ENCODE data around the gene CACNA2D3.
"Not testable (repeated sequence)": the region's sequence is repeated elsewhere in the genome, so short reads cannot be mapped to it uniquely, and the experiment has no call there.

CACNA2D3 gene

DNA sequence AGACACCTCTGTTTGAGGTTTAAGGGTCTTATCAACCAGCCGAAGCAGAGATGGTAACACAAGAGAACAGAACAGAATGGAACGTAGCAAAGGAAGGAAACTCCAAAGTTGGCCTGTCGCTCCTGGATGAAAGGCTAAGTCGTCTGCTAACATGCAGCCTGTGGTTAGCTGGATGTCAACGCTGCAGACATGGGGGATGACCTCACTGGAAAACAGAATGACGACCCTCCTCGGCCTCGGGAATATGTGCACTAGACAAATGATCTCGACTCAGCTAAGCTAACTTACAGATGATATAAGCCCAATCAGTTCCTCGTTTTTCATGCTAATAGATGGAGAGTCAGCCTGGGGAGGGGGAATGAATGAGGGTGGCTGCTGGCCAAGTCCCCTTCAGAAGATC, 983.3 kb downstream of the CACNA2D3 start:
- Histone ChIP-seq H3K4me3 (ENCODE audit: insufficient read depth, low read length, poor library complexity, severe bottlenecking) (no peak overlapping the region), H4K20me1 (ENCODE audit: low read depth, low read length) (no peaks in the 10 kb centered on the region), H3K79me2 (ENCODE audit: insufficient read depth, low read length) (no peaks in the 10 kb centered on the region), H3K27me3 (ENCODE audit: low read length) (no peaks in the 10 kb centered on the region), H3F3A (ENCODE audit: insufficient read depth) (no peaks in the 10 kb centered on the region), H3K27ac (ENCODE audit: low read depth, low read length) (no peak overlapping the region), H3K36me3 (ENCODE audit: low read length) (no peaks in the 10 kb centered on the region), H3K9me3 (ENCODE audit: insufficient read depth, low read length) (no peaks in the 10 kb centered on the region), H3K4me2 (ENCODE audit: low read depth, low read length, poor library complexity, severe bottlenecking) (no peak overlapping the region), H3K9ac (ENCODE audit: low read length) (no peak overlapping the region), H2AFZ (ENCODE audit: low read depth, low read length, severe bottlenecking) (no peak overlapping the region), H3K9me2 (replicated peaks; ENCODE audit: insufficient read depth, low read length) (no peaks in the 10 kb centered on the region)
- no peak for TF ChIP-seq EZH2phosphoT487 (conservative IDR thresholded peaks at IDR 0.05; ENCODE audit: low read length)
- TF ChIP-seq, protein P1, sequence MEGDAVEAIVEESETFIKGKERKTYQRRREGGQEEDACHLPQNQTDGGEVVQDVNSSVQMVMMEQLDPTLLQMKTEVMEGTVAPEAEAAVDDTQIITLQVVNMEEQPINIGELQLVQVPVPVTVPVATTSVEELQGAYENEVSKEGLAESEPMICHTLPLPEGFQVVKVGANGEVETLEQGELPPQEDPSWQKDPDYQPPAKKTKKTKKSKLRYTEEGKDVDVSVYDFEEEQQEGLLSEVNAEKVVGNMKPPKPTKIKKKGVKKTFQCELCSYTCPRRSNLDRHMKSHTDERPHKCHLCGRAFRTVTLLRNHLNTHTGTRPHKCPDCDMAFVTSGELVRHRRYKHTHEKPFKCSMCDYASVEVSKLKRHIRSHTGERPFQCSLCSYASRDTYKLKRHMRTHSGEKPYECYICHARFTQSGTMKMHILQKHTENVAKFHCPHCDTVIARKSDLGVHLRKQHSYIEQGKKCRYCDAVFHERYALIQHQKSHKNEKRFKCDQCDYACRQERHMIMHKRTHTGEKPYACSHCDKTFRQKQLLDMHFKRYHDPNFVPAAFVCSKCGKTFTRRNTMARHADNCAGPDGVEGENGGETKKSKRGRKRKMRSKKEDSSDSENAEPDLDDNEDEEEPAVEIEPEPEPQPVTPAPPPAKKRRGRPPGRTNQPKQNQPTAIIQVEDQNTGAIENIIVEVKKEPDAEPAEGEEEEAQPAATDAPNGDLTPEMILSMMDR (IDR thresholded peaks at IDR 0.05; ENCODE audit: insufficient read depth, low read length, poor library complexity, severe bottlenecking), result no peak

DNA sequence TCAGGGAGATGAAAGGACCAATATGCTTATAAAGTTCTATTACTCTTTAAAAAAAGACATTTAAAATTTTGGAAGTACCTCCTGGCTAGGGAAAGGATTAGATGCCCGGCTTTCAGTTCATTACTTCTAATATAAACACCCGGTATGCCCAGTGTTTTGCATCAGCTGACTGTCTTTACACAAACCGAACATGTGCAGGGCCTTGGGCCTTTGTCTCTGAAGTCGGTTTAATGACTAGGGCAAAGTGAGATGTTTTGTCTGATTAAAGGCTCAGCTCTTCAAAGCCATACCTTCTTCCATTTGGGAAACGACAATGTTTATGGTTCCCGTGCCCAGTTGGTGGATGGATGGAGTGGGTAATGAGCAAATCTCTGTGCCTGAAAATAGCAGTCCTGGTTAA, 984.8 kb downstream of the CACNA2D3 start:
- Histone ChIP-seq H2AFZ (ENCODE audit: low read depth, low read length, severe bottlenecking) (no peak overlapping the region), H3K9me3 (ENCODE audit: insufficient read depth, low read length) (no peaks in the 10 kb centered on the region), H3K79me2 (ENCODE audit: insufficient read depth, low read length) (no peaks in the 10 kb centered on the region), H4K20me1 (ENCODE audit: low read depth, low read length) (no peaks in the 10 kb centered on the region), H3K4me3 (ENCODE audit: insufficient read depth, low read length, poor library complexity, severe bottlenecking) (no peak overlapping the region), H3K4me2 (ENCODE audit: low read depth, low read length, poor library complexity, severe bottlenecking) (no peak overlapping the region), H3F3A (ENCODE audit: insufficient read depth) (no peaks in the 10 kb centered on the region), H3K9ac (ENCODE audit: low read length) (no peak overlapping the region), H3K27ac (ENCODE audit: low read depth, low read length) (no peak overlapping the region), H3K27me3 (ENCODE audit: low read length) (no peaks in the 10 kb centered on the region), H3K9me2 (replicated peaks; ENCODE audit: insufficient read depth, low read length) (no peaks in the 10 kb centered on the region), H3K36me3 (ENCODE audit: low read length) (no peaks in the 10 kb centered on the region)
- no peak for TF ChIP-seq EZH2phosphoT487 (conservative IDR thresholded peaks at IDR 0.05; ENCODE audit: low read length)
- TF ChIP-seq, protein P1 (IDR thresholded peaks at IDR 0.05; ENCODE audit: insufficient read depth, low read length, poor library complexity, severe bottlenecking), result no peak

DNA sequence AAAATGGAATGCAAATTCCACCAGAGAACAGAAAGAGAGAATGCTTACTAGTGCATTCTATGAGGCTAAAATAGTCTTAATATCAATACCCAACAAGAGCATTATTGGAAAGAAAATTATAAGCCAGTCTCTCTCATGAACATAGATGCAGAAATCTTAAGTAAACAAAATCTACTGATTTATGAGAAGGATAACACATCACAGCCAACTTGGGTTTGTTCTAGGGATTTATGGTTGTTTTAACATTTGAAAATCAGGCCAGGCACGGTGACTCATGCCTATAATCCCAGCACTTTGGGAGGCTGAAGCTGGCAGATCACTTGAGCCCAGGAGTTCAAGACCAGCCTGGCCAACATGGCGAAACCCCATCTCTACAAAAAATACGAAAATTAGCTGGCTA, 989.6 kb downstream of the CACNA2D3 start:
- H3K9ac ChIP-seq (ENCODE audit: low read length); H3K4me3 ChIP-seq (ENCODE audit: insufficient read depth, low read length, poor library complexity, severe bottlenecking); H3K9me2 ChIP-seq (replicated peaks; ENCODE audit: insufficient read depth, low read length); H3K27ac ChIP-seq (ENCODE audit: low read depth, low read length); H4K20me1 ChIP-seq (ENCODE audit: low read depth, low read length); H3F3A ChIP-seq (ENCODE audit: insufficient read depth); H2AFZ ChIP-seq (ENCODE audit: low read depth, low read length, severe bottlenecking); H3K27me3 ChIP-seq (ENCODE audit: low read length); H3K4me2 ChIP-seq (ENCODE audit: low read depth, low read length, poor library complexity, severe bottlenecking); H3K36me3 ChIP-seq (ENCODE audit: low read length); H3K9me3 ChIP-seq (ENCODE audit: insufficient read depth, low read length); H3K79me2 ChIP-seq (ENCODE audit: insufficient read depth, low read length): not testable (repeated sequence)

DNA sequence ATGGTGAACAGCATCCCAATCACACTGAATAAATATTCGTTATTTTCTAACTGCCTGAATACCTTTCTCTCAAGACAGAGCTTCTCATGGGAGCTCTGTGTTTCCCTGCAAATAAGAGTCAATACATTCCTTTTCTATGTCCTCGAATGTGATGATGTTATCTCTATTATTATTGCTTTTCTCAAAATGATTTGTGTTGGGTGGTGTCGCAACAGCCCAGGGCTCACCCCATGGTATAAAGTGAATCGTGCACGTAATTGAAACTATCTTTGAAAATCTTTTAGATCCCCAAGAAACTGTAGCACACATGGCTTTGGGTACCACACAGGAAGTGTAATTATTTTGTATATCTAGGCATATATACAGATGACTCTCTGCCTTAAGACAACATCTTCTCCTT, 996.1 kb downstream of the CACNA2D3 start:
- Histone ChIP-seq H3F3A (ENCODE audit: insufficient read depth) (no peaks in the 10 kb centered on the region), H3K27me3 (ENCODE audit: low read length) (no peaks in the 10 kb centered on the region), H2AFZ (ENCODE audit: low read depth, low read length, severe bottlenecking) (no peak overlapping the region), H3K79me2 (ENCODE audit: insufficient read depth, low read length) (no peaks in the 10 kb centered on the region), H3K4me2 (ENCODE audit: low read depth, low read length, poor library complexity, severe bottlenecking) (no peak overlapping the region), H3K4me3 (ENCODE audit: insufficient read depth, low read length, poor library complexity, severe bottlenecking) (no peak overlapping the region), H3K9me2 (replicated peaks; ENCODE audit: insufficient read depth, low read length) (no peaks in the 10 kb centered on the region), H3K27ac (ENCODE audit: low read depth, low read length) (no peak overlapping the region), H3K9me3 (ENCODE audit: insufficient read depth, low read length) (no peaks in the 10 kb centered on the region), H4K20me1 (ENCODE audit: low read depth, low read length) (no peaks in the 10 kb centered on the region), H3K9ac (ENCODE audit: low read length) (no peak overlapping the region), H3K36me3 (ENCODE audit: low read length) (no peaks in the 10 kb centered on the region)
- TF ChIP-seq, protein P1 (IDR thresholded peaks at IDR 0.05; ENCODE audit: insufficient read depth, low read length, poor library complexity, severe bottlenecking), result no peak
- no peak for TF ChIP-seq EZH2phosphoT487 (conservative IDR thresholded peaks at IDR 0.05; ENCODE audit: low read length)

Data from SU-DHL-6 (cell line).